Activated CD4-positive, alpha-beta T cell treated with anti-CD3 and anti-CD28 coated beads for 24 hours (primary cell): ENCODE results near the gene PMVK.

Experiments used
- DNase-seq, 2 donors: peaks; one replicate each; pipeline ENCODE4 v3.0.0-alpha.2; 2020; ENCODE audit warnings: low read depth in 2 of 2

The PMVK gene

DNA sequence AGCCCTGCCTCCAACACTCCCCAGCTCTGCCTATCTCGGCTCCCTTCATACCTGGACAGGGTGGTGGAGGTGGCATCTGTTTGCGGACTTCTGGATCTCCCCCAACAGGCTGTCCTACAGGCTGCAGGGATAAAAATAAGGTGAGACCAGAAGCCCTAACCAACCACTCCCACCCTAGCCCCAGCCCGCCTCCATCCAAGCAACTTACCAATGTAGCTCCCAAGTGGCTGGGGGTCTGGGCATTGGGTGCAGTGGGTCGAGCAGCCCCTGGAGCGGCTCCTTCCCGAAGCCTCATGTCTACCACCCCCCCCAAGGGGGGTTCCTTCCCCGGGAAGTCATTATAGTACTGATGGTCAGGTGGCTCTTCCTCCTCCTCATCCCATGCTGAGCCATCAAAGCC lies 29.6 kb upstream of the PMVK start:
- no peak for DNase-seq

DNA sequence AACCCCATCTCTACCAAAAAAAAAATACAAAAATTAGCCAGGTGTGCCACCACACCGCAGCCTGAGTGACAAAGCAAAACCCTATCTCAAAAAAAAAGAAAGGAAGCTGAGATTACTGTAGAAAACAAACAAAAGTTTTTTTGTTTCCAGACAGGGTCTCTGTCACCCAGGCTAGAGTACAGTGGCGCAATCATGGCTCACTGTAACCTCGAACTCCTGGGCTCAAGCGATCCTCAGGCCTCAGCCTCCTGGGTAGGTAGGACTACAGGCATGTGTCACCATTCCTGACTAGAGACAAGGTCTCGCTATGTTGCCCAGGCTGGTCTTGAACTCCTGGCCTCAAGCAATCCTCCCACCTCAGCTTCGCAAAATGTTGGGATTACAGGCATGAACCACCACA lies 27.8 kb upstream of the PMVK start:
- DNase-seq: no peak

DNA sequence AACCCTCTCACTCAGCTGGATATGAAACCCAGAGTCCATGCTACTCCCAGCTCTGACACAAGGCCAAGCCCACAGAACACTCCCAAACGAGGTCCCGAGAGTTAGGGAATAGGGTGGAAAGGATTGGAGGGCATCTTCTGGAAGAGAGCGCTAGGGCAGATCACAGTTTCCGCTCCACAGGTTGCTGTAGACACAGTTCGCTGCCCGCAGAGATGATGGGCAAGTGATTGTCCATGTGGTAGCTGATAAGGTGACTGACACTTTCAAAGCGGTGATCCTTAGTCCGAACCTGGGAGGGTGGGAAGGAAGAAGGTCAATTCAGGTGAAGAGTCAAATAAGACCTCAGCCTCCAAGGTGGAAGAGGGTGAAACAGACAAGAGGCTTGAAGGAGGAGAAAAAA lies 27.1 kb upstream of the PMVK start:
- DNase-seq: no peak

DNA sequence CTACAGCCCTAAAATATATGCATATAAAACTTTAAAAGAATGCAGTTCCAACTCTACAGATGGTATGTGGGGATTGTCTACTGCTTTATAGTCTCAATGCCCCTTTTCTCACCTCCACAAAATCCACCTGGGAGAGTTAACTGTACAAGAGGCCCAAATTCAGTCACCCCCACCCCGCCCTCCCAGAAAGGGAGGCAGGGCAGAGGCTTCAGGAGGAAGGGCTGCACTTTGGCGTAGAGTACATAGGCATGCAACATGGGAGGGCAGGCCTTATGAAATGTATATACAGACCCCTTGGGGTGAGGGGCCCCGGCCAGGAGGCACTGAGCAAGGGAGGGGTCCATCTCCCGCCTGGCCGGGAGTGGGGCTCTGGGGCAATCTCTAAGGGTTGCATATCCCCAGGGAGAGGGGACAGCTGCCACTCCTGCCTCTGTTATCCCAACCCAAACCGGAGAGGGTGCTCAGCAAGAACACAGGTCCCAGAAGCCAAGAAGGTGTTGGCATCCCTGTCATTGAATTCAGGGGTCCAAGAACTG lies 26.3 kb upstream of the PMVK start:
- no peak for DNase-seq

DNA sequence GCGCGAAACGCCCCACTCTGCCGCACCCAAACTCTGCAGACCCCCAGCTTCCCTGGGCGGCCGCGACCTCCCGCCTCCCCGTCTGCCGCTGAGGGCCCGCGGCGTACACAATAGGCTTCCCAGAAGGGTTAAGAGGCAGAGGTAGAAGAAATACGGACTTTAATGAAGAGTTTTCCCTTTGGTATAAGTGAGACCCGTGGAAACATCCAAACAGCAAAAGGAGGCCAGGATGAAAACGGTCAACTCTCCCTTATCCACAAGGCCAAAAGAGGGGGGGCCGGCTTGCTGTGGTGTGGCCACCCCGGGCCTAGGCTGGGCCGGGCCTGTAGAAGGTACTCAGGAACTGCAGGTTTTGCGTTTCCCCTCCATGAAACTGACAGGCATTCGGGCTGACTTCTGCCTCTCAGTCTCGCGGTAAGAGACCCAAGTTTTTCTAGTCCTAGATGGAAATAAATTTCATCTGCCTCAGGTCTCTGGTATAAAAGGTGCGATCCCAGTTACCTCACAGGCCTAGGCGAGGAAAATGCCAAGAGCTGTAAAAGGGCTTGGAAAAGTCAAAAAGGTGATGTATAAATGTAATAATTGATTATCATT lies 25.7 kb upstream of the PMVK start:
- no peak for DNase-seq

DNA sequence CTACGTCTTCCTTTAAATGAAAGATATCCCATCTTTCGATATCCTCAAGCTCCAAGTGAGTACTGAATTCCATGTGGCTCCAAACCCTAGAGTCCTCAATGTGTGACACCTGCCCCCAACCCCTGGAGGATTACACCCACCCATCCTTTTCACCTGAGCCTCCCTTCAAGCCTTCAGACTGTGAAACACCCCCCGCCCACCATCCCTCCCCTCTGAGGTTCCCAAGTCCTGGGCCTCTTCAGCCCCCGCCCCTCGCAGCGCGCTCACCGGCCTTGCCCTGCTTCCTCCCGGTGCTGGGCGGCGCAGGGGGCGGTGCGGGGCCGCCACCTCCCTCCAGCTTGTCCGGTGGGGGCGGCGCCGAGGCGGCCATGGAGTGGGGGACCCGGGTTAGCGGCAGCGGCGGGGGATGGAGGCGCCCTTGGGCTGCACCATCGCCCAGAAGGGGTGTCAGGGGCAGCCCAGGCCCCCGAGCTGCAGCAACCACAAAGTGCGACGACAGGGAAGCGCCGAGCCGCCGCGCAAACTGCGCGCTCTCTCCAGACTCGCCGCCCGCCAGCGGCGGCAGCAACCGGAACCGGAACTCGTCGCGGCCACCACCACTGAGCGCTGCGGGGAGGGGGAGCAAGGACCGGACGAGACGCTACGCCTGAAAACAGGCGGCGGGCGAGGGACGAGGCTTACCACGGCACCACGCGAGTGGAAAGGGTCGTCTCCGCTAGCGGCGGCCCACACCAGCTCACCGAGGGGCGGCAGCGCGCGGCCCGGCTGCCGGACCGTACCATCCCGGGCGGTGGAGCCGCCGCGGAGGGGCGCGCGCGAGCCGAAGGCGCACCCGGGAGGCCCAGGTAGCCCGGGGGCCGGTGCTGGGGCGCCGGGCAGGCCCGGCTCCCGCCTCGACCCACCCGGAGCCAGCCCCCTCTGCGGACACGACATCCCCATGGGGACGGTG lies 25.0 kb upstream of the PMVK start, which contains the start of gene PYGO2:
PYGO2 (minus strand) TSS at position 576 of the 949 bp plus-strand sequence; CDS start at position 370, 206 bp downstream.
- DNase-seq: peak; percentile 69 to 79

DNA sequence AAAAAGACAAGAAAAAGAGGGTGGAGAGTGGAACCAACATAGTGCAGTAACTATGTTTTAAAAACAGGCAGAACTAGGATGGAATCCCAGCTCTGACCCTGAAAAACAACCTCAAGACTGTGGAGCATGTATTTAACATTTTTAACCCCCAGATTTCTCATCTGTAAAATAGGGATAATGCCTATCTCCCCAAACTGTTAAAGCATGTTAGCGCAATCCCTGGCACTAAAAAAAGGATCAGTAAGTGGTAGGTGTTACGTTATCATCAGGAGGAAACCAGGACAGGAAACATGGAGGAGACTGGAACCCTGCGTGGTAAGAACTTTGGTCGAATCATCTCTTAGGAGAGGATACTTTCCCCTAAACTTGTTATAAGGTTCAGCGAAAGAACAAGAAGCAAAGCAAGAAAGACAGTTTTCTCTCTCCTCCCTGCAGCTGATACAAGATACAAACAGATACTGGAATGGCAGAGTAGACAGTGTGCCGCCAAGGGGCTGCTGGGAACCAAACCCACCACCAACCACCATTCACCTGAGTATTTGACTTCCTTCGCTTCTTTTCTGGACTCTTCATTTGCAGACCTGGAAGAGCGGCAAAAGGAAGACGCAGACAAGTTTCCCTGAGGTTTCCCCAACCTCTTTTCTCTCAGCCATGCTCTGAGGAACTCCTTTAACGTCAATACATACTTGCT lies 24.1 kb upstream of the PMVK start:
- no peak for DNase-seq

DNA sequence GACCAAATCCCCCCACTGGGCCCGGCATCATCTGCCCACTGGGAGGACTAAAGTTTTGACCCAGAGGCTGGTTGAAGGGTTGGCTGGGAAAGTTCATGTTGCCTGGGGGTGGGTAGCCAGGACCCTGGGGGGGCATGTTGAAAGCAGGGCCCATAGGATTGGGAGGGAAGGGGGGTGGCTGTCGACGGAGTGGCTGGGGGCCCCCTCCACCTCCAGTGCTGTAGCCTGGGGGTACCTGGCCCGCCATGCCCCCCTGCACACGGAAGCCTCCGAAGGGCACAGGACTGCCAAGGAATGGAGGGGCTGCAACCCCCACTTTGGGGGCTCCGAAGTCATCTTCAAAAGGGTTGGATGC lies 22.9 kb upstream of the PMVK start:
- DNase-seq: no peak

DNA sequence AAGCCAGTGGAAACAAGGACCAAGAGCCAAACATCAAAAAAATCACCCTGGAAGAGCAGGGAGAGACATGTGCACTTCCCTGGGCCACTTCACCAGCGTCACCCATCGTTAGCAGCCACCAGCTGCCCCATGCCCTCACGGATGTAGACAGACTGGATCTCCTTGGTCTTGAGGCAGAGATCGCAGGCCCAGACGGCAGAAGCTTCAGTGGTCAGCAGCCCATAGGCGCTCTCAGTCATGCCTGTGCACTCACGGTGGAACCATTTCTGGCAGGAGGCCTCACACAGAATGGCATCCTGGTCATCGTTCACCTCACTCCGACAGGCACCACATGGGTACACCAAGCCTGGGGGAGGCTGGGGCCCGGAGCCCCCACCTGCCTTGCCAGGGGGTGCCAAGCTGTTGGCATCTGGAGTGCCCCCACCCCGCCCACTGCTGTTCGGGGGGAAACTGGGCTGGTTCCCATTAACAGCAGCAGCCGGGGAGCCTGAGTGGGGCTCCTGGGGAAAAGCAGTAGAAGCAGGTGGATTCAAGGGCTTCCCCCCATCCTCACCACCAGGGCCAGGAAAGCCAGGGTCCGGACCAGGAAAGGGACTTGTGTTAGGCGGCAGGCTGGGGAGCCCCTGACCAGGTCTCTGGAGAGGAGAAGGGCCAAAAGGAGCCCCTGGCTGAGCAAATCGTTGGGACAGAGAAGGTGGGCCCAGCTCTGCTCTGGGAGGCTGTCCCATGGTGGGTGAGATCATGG lies 22.3 kb upstream of the PMVK start:
- DNase-seq: no peak

DNA sequence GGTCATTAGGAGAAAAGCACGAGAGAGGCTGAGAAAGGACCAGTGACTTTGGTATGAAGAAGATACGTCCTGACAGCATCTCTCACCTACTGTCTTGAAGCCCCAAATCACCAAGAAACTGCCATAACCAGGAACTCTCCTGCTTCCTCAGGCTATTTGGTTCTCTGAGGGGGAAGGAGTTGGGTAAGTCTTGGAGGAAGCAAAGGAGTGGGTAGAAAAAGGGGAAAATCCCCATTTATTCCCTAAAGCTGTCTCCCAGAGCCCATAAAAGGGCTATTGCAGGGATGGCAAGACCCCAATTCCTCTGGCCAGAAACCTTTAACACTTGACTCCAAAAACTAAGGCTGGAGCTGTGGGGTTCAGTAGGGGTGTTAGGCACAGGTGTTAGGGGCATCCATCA lies 21.5 kb upstream of the PMVK start:
- no peak for DNase-seq

DNA sequence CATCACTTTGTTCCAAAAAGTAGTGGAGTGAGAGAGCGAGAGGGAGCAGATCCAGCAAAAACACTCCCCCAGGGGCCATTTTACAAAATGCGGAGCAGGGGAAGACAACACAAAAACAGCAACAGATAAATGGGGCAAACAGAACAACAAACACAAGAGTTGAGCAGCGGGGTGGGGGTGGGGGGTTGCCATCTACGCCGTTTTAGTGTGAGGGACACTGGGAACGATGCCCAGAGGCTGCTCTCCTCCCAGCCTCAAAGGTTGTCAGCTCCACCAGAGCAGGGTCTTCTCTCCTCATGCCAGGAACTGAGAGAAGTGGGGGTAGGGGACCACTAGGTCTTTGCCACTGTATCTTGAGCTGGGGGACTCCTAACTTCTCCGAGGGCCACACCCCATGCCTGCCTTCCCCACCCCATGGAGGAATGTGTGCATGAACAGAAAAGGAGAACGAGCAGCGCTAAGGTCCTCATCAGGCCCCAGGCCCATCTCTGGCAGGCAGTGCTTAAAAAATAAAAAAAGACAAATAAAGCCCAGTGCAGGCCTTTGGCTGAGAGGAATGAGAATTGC lies 20.7 kb upstream of the PMVK start:
- no peak for DNase-seq

DNA sequence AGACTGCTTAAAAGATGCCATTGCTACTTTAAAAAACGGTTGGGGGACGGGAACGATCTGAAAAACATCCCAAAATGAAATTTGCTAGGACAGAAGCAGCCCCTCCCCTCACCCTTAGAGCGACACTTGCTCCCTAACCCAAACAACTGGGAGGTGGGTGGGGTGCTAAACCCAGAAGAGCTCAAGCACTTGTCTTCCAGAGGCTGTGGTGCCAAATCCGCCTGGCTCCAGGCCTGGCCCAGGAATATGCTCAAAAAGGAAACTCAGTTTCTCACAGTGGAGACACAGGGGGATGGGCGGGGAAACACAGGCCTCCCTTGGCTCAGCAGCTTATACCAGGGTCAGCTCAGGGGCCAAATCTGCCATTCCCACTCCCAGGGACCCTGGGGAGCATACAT lies 20.0 kb upstream of the PMVK start:
- no peak for DNase-seq

DNA sequence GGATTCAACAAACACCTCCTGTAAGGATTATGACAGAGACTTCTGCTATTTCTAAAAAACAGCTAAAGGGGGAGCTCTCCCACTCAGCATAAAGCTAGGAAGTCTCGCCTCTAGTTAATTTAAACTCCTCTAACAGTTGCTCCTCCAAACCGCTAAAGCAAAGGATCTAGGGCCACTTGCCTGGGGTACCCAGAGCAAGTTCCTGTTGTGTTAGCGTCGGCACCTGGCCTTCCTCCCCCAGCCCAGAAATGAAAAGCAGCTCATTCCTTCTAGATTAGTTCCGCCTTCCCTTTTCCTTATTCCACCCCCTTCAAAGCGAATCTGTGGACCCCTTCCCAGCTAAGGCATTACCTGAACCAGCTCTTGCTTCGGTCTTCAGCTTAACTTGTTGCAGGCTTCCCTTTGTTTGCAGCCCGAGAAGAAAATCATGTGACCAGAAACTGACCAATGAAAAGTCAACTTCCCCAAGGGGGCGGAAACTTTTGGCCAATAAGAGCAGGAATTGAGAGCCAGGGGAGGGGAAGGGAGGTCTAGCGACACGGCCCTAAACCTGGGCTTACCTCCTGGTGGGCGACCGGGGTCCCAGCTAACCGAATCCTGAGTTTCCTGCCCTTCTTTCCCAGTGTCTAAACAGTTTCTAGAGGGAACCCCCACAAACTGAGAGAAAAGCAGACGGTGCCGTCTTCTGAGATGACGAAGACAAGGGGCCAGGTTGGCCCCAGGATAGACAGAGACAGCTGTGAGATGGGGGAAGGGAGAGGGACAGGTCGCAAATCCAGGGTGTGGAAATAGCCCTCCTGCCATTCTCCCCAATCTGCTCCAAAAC lies 19.4 kb upstream of the PMVK start, which contains the start of gene PBXIP1:
PBXIP1 (minus strand) TSS at position 382 of the 826 bp plus-strand sequence. CDS start 2,378 bp downstream, outside the sequence.
- DNase-seq: peak; percentile 52 to 74

DNA sequence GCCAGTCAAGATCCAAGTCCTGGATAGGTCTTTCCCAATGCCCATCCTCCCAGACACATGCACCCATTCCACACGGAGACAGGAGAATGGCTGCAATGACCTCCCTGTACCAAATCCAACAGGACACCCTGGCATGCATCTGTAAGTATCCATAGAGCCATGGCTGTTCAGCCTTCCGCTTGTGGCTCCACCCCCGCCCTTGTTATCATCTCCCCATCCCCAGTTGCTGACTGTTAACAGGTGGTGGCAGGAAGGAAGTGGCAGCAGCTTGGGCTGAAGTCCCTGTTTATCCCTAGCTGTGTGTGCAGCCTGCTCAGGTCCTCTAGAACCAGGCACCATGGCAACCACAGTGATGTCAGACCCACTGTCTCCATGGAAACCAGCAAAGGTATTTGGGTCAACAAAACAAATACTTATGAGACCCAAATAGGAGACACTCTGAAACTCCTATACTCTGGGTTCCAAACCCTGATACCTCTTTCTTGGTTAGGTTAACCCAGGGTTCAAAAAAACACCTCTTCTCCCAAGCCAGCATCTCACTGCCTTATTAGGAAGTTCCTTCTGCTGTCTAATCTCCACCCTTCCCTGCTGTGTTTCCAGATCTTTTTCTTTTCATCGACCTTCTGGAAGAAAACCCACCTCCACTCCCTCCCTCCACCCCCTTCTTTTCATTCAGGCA lies 18.7 kb upstream of the PMVK start:
- DNase-seq: peak in 1 of 2 donors; percentile 59

DNA sequence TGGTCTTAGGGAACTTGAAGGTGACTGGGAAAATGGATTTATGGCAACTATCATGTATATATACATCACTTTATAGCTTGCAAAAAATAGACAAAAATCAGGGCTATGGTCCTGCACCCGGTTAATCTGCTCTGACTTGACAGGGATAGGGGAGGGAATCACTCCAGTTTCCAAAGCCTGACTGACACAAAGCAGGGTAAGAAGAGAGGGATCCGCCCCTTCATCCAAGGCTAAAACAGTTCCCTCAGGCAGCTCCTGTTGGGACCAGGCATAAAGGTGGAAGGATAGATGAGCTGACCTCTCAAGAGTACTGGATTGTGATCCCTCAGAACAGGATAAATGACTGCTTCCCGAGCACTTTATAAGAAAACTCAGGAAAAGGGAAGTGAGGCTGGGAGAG lies 18.0 kb upstream of the PMVK start:
- no peak for DNase-seq

DNA sequence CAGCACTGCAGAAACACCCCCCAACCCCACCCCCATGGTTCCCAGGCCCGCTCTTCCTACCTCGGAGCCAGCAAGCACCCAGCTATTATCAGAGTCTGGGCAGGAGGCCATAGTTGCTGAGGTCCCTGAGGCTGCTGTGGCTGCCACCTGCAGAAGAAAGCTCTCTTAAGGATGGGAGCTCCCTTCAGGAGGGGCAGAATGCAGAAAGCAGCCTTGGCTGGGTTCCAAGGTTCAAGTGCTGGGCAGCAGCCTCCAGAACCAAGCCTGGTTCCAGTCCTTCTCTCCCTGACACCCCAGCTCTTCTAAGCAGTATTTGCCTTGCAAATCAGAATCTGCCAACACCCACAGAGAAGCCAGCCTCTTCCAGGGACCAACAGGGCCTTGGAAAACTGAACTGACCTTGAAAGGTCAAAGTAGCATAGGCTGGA lies 17.1 kb upstream of the PMVK start:
- DNase-seq: no peak

DNA sequence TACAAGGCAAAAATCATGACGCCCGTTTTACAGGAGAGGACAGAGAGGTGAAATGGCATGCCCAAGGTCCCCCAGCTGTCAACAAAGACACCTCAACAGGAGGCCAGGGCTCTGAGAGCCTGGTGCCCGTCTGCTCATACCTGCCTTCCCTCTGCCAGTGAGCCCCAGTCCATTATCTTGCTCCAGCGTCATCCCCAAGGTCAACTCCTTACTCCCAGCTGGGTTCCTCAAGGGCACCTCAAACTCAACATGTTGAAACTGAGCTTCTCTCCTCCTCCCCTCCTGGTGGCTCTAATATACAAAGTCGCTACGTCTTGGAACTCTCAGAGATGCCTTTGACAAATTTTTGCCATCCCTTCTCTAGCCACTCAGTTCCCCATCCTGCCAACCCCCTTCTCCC lies 16.1 kb upstream of the PMVK start:
- DNase-seq: no peak

DNA sequence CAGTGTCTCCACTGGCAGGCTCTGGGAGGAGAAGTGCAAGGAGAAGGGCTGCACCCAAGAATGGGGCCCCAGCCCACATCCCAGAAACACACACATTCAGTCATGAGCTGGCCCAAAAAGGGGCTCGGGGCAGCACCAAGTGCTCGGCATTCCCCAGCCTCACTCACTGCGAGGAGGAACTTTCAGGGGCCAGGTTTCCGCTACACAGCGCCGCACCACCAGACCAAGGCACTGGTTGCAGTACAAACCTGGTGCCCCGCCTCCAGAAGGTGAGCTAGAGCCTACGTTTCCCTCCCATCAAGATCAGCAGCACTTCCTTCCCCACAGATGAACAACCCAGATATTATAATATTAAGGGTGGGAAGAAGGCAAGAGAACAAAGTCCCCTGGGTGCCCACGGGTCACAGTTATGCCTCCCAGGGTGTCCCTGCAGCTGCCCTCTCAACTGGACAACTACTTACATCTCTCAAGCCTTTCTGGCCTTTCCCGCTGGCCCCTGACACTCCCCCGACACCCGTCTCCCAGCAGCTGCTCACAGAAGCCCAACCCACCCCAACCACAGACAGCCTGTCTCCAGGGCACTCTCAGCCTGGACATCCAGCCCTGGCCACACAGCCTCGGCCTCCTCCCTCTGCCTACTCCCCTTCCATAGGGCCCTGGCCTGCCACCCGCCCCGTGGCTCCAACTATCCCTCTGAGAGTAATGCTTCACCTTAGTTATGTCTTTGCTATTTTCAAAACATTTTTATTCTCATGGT lies 15.6 kb upstream of the PMVK start:
- DNase-seq: peak in 1 of 2 donors; percentile 57

DNA sequence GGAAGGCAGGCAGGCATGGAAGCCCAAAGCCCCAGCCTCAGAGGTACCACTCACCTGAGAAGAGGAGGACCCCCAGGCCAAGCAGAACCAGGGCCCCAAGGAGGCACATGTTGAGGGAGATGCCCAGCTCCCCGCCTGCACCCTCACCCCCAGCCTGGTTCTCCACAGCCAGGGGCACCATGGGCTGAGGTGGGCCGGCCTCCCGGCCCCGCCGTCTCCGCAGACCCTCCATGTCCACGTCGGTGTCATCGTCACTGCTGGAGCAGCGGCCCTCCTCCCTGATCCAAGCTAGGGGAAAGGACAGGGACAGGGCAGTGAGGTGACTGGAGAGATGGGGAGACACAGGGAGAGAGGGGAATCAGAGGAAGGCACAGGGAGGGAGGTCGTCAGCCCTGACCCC lies 11.6 kb upstream of the PMVK start:
- no peak for DNase-seq
